ENCODE measurements around the gene RSPH1.

Gene RSPH1

DNA sequence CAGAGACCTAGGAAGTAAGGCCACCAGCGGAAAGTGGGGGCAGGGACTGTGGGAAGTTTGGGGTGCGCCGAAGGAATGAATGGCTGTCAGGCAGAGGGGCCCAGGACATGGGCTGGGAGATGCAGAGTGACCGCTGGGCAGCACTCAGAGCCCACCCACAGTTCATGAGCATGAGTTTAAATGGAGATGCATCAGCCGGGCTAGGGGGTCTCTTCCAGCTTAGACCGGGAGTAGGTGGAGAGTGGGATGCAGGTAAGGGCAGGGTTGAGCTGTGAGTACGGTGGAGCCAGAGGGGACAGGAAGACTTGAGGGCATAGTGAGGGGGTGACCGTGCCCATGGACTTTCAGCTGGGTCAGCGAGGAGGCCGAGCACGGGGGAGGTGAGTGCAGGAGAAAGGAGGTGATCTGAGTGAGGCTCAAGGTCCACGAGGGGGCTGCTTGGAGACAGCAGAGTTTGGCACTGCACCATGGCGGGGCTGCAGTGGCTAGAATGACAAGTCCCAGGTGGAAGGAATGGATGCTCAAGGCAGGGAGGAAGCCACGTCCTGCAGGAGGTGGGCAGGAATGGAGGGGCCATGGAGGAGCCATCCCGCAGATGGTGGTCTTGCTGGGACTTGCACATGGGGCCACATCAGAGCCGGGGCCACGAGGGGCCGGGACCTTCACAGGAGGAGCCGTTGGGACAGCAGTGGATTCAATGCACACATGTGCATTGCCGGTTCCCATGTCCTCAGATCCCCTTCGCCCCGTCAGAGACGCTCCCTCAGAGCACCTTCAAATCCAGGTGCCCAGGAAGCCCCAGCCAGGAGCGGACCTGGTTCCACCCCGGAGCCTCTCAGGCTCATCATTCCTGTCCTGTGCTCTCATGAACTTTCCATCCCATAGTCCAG lies 57.5 kb downstream of the RSPH1 start:
- POLR2A ChIA-PET (ENCODE audit: low non-redundant PET): no interaction called here
- no peak overlapping the region for H3K27ac ChIP-seq
- CTCF ChIA-PET: no interaction called here
- TF ChIP-seq CTCF (conservative IDR thresholded peaks at IDR 0.05; ENCODE audit: low read depth): no peak
- no peak for DNase-seq (ENCODE audit: low spot score)

DNA sequence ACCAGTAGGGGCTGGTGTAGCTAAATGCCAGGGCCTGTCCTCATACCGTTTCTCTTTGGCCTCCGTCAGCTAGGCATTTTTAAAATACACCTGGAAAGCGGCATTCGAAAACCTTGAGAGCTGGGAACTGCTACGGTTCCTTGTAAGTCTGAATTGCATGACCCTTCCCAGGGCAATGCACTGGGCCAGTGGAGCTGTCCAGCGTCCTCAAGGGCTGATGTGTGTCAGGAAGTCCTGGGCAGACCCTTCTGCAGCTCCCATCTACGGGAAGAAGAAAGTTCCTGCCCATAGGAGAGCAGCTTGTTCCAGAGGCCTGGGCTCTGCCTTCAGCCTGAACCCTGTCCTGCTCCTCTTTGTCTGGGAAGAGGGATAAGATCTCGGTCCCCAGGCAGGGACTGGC lies 58.2 kb downstream of the RSPH1 start:
- no peak overlapping the region for H3K27ac ChIP-seq
- no peak for TF ChIP-seq CTCF (conservative IDR thresholded peaks at IDR 0.05; ENCODE audit: low read depth)
- DNase-seq (ENCODE audit: low spot score): no peak
- ChIA-PET POLR2A (ENCODE audit: low non-redundant PET) (no interaction called here), CTCF (no interaction called here)

GRCh38 chr21:42436914-42437313 lies 59.1 kb downstream of the RSPH1 start:
- CTCF ChIA-PET: no interaction called here

DNA sequence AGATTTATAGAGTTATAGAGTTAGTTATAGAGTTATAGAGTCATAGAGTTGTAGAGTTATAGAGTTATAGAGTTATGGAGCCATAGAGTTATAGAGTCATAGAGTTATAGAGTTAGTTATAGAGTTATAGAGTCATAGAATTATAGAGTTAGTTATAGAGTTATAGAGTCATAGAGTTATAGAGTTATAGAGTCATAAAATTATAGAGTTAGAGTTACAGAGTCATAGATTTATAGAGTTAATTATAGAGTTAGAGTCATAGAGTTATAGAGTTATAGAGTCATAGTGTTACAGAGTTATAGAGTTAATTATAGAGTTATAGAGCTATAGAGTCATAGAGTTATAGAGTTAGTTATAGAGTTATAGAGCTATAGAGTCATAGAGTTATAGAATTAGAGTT lies 60.2 kb downstream of the RSPH1 start:
- POLR2A ChIA-PET (ENCODE audit: low non-redundant PET): no interaction called here
- H3K27ac ChIP-seq: no peak overlapping the region
- CTCF ChIA-PET: no interaction called here
- no peak for TF ChIP-seq CTCF (conservative IDR thresholded peaks at IDR 0.05; ENCODE audit: low read depth)
- no peak for DNase-seq (ENCODE audit: low spot score)

More at GRCh38 chr21:42436914-42437313, 59.1 kb downstream of the RSPH1 start:
- no peak for DNase-seq (ENCODE audit: low spot score)
- H3K27ac ChIP-seq: no peak overlapping the region
- no peak for TF ChIP-seq CTCF (conservative IDR thresholded peaks at IDR 0.05; ENCODE audit: low read depth)
- POLR2A ChIA-PET (ENCODE audit: low non-redundant PET): no interaction called here

DNA sequence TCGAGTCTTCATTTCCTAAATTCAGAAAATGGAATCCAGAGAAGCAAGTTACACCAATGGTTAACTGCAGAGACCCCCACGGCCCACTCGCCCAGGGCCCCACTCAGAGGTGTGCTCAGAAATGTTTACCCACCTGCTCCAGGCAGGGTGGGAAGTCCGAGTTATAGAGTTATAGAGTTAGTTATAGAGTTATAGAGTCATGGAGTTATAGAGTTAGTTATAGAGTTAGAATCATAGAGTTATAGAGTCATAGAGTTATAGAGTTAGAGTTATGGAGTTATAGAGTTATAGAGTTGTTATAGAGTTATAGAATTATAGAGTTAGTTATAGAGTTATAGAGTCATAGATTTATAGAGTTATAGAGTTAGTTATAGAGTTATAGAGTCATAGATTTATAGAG lies 60.6 kb downstream of the RSPH1 start:
- ChIA-PET CTCF (no interaction called here), POLR2A (ENCODE audit: low non-redundant PET) (no interaction called here)
- H3K27ac ChIP-seq: no peak overlapping the region
- no peak for DNase-seq (ENCODE audit: low spot score)
- TF ChIP-seq CTCF (conservative IDR thresholded peaks at IDR 0.05; ENCODE audit: low read depth): no peak

GRCh38 chr21:42434884-42435283 lies 61.1 kb downstream of the RSPH1 start:
- DNase-seq (ENCODE audit: low spot score): no peak
- ChIA-PET CTCF (no interaction called here), POLR2A (ENCODE audit: low non-redundant PET) (no interaction called here)
- TF ChIP-seq CTCF (conservative IDR thresholded peaks at IDR 0.05; ENCODE audit: low read depth): no peak
- no peak overlapping the region for H3K27ac ChIP-seq

Measured in RWPE1 (cell line).